HG02610 (cell line): ENCODE measurements around the gene ITIH2.

Experiments used
- ATAC-seq: cut with Tn5 transposase; IDR thresholded peaks from one replicate; pipeline ENCODE4 v1.9.1; 2021; ENCODE audit warnings: mild to moderate bottlenecking, moderate library complexity; ENCODE audit not compliant: unreplicated experiment

The ITIH2 gene

DNA sequence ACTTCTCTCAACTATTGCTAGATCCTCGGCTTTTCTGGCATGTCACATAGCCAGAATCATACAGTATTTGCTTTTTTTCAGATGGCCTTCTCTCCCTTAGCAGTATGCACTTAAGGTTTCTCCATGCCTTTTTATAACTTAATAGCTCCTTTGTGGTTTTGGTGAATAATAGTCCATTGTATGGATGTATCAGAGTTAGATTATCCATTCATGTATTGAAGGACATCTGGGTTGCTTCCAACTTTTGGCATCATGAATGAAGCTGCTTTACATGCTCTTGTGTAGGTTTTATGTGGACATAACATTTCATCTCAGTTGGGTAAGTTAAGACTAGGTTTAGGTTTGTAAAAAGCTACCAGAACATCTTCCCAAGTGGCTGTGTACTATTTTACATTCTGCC, 89.4 kb downstream of the ITIH2 start:
- ATAC-seq: no peak

DNA sequence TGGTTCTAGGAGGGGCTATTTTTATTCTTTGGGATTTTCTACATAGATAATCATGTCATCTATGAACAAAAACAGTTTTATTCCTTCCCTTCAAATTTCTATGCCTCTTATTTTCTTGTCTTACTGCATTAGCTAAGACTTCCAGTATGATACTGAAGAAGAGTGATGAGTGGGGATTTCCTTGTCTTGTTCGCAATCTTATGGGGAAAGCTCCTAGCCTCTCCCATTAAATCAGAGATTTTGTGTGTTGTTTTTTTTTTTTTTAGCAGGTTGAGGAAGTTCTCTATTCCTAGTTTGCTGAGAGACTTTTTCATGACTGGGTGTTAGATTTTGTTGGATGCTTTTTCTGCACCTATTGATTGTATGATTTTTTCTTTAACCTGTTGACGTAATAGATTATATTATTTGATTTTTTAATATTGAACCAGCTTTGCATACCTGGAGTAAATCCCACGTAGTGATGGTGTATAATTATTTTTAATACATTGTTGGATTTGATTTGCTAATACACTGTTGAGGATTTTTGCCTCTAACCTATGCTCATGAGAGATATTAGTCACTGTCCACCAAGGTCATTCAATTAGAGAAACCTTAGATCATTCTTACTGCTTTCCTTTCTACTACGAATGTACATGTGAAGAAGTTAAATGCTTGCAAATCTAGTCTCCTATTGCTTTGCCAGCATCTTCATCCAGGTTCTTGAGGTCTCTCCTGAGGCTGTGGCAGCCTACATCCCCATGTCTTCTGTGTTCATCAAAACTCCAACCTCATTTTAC, 91.3 kb downstream of the ITIH2 start:
- ATAC-seq: no peak

DNA sequence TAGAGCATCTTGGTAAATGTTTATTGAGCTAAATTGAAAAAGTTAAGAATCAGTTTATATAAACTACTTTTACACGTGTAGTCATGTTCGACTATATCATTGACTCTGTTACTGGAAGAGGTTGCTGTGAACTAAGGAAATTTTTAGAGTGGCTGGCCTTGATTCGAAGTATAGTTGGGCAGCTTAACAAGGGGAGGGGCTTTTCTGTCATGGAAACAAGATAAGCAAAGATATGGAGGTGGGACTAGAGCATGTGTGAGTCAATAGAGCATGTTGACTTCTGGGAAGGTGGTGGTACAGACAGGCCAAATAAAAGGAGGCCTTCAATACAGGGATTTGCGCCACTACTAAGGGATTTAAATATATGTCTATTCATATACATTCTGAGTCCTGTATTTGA, 92.5 kb downstream of the ITIH2 start:
- no peak for ATAC-seq

DNA sequence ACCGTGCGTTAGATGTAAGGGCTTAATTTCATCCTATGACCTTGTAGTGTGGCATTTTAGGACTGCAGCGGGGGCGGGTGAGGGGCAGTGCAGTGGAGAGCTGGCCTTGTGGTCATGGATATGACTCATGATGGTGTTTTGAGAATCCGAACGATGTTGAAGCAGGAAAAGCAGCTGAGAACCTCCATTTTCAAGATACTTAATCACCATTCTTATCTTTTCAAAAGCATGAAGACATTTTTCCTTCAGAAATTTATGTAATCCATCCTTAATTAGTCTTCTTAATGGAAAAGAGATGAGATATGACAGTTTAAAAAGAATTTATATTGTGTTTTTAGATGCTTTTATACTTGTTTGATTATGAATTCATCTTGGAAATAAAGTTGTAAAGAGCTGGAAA, 94.5 kb downstream of the ITIH2 start:
- ATAC-seq: no peak
